Left ventricle myocardium inferior (tissue), 1 donor: ENCODE results near the gene ASXL2. TPM values are rescaled to one million over a fixed set of nuclear protein-coding genes. Genes with fewer than 3 reads are reported as not detected.

Experiments used
- DNase-seq: peaks from one replicate; pipeline ENCODE4 v3.0.0-alpha.2; 2020
- H3K27ac ChIP-seq: fragments of 200-600 bp; replicated peaks from 2 replicates; pipeline ENCODE4 v1.8.0; 2021
- H3K27me3 ChIP-seq: fragments of 200-600 bp; 2 replicates; pipeline ENCODE4 v1.8.0; 2021; ENCODE audit warnings: low read depth
- H3K36me3 ChIP-seq: fragments of 200-600 bp; 2 replicates; pipeline ENCODE4 v1.8.0; 2021
- H3K4me1 ChIP-seq: fragments of 200-600 bp; 2 replicates; pipeline ENCODE4 v1.8.0; 2021
- H3K4me3 ChIP-seq: fragments of 200-600 bp; 2 replicates; pipeline ENCODE4 v1.8.0; 2021; ENCODE audit warnings: mild to moderate bottlenecking, moderate library complexity
- H3K9me3 ChIP-seq: fragments of 200-600 bp; replicated peaks from 2 replicates; pipeline ENCODE4 v1.8.0; 2021
- intact Hi-C: fragments of 100-400 bp; cut with micrococcal nuclease; formaldehyde crosslinking; loops from one replicate; pipeline ENCODE4 v1.11.0; 2022
- long read RNA-seq: library from polyadenylated mRNA; unstranded; transcript quantifications from one replicate; pipeline ENCODE4 v2.0.0, GENCODE V29; 2021
- total RNA-seq: library from RNA; stranded (reverse); fragmentation: NEBNext Ultra II Directional; extraction: Animal tissue kit (Norgen Biotek cat#: 25700); gene quantifications from one replicate; pipeline ENCODE4 v1.2.1, GENCODE V29; 2021
- TF ChIP-seq, protein P1 (sequence below): fragments of 200-600 bp; IDR thresholded peaks from 2 replicates; pipeline ENCODE4 v1.8.0; 2021; ENCODE audit warnings: antibody characterized with exemption, mild to moderate bottlenecking, borderline replicate concordance
- donor health status: DM: no; HTN: yes; CAD: no; lungs with severe emphysema.

ASXL2 gene
- 19.1 TPM for total RNA-seq
- long read RNA-seq, partial matches to known transcripts, result 0 of 5 reads
- long read RNA-seq, other reads (novel, unspliced or antisense), result 5 of 5 reads

DNA sequence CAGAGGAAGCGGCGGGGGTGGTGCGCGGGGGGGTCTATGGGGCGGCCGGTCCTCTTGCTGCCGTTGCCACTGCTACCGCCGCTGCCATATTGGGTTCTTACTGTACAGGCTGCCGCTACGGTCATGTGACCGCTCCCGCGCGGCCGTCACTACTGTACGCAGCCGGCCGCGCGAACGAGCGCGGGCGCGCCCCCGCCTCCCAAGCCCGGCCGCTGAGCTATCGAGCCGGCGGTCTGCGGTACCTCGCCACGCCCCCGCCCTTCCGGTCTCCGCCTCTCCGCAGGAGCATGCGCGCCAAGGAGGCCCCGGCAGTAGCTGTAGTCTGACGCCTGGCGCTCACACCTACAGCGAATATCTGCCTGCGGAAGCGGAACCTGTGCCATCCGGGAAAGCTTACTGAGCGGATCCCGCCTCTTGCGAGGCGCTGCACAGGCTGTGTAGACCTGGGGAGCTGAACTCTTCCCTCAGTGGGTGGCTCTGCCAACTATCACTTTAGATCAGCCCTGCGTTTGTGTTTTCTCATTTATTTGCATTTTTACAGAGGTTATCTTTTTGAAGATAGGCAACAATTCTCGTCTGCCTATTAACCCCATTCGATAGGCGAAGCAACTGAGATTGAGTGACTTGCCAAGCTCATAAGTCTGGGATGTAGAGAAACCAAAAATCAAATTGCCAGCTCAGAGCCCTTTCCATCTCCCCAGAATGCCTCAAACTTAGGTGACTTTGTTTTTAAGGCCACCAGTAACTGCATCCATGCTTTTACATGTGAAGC lies at the start of gene ASXL2:
TSS of gene ASXL2 (minus strand) at position 127 of the 772 bp plus-strand sequence. CDS start 265 bp downstream, outside the sequence.
- Histone ChIP-seq H3K4me3 (peak within 1 kb of the TSS; percentile 83), H3K36me3 (peaks cover 5% of the 10 kb centered on the region), H3K27ac (peak within 1 kb of the TSS; percentile 91), H3K27me3 (peaks cover 14% of the 10 kb centered on the region), H3K9me3 (no peaks in the 10 kb centered on the region), H3K4me1 (peaks cover 29% of the 10 kb centered on the region)
- intact Hi-C loops, result no loop called here
- TF ChIP-seq, protein P1, sequence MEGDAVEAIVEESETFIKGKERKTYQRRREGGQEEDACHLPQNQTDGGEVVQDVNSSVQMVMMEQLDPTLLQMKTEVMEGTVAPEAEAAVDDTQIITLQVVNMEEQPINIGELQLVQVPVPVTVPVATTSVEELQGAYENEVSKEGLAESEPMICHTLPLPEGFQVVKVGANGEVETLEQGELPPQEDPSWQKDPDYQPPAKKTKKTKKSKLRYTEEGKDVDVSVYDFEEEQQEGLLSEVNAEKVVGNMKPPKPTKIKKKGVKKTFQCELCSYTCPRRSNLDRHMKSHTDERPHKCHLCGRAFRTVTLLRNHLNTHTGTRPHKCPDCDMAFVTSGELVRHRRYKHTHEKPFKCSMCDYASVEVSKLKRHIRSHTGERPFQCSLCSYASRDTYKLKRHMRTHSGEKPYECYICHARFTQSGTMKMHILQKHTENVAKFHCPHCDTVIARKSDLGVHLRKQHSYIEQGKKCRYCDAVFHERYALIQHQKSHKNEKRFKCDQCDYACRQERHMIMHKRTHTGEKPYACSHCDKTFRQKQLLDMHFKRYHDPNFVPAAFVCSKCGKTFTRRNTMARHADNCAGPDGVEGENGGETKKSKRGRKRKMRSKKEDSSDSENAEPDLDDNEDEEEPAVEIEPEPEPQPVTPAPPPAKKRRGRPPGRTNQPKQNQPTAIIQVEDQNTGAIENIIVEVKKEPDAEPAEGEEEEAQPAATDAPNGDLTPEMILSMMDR, result no peak
- DNase-seq, result peak; percentile 97

DNA sequence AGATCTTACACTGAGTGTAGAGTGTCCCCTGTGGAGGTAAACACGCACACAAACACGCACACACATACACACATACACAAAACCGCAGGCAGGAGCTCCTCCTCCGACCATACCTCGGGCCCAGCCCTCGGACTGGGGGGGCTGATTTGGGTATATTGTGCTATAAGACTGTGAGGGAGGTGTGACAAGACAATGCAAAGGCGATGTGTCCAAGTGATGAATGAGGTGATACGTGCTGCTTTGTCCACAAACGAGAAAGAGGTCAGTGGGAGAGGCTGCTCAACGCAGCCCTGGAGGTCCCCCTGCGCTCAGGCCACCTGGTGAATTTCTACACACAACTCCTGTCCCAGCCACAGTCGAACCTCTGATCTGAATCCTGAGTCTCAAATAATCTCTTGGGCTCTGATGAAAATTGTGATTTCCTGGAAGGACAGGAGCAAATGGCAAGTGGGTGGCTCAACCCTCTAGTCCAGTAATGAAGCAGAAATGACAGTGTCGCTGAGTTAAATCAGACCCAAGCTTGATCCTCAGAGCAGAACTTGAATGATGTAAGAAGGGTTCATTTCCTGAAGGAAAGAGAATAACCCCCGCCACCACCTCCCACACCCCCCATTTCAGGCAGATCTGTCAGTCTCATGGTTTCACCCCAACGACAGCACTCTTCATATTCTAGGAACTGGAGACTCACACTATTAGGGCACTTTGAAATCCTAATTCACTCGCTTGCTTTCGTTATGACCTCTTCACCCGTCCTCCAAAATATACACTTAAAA lies 48.9 kb upstream of the ASXL2 start:
- Histone ChIP-seq H3K4me1 (no peaks in the 10 kb centered on the region), H3K36me3 (no peaks in the 10 kb centered on the region), H3K27ac (no peak overlapping the region), H3K4me3 (no peak overlapping the region), H3K9me3 (no peaks in the 10 kb centered on the region), H3K27me3 (no peaks in the 10 kb centered on the region)
- TF ChIP-seq, protein P1, result no peak
- no peak for DNase-seq
- intact Hi-C loops, result no loop called here

DNA sequence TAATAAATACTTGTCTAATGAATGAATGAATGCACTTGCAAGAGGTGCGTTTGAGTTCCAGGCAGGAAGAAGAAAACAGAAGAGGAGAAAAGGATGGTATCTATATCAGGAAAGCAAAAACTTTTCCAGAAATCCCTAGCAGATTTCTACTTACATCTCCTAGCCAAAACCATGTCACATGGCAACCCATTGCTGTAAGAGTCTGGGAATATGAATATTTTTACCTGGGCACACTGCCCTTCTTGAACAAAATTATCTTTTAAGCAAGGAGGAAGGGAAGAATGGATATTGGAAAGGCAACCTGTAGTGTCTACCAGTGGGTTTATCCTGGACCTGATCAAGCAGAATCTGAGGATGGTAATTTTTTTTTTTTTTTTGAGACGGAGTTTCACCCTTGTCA lies 44.2 kb upstream of the ASXL2 start:
- DNase-seq, result no peak
- Histone ChIP-seq H3K4me1 (no peaks in the 10 kb centered on the region), H3K9me3 (no peaks in the 10 kb centered on the region), H3K27me3 (no peaks in the 10 kb centered on the region), H3K27ac (no peak overlapping the region), H3K4me3 (no peak overlapping the region), H3K36me3 (no peaks in the 10 kb centered on the region)
- intact Hi-C loops, result no loop called here
- TF ChIP-seq, protein P1, result no peak

DNA sequence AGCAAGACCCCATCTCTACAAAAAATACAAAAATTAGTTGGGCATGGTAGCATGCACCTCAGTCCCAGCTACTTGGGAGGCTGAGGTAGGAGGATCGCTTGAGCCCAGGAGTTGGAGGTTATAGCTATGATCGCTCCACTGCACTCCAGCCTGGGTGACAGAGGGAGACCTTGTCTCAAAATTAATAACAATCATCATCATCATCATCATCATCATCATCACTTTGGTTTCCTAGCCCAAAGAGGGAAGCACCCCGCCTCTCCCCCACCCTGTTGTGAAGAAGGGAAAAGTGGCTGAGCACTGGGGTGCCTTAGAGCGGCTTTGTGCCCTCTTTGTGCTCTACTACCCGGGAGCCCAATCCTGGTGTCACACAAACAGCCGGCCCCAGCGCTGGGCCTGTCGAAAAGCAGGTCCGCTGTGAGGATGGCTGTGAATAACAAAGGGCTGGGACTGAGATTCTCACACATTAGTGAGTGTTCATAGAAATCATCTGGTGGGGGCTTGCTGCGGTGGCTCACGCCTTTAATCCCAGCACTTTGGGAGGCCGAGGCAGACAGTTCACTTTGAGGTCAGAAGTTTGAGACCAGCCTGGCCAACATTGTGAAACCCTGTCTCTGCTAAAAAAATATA lies 42.6 kb upstream of the ASXL2 start:
- Histone ChIP-seq H3K4me1 (no peaks in the 10 kb centered on the region), H3K9me3 (no peaks in the 10 kb centered on the region), H3K27me3 (no peaks in the 10 kb centered on the region), H3K4me3 (no peak overlapping the region), H3K36me3 (no peaks in the 10 kb centered on the region), H3K27ac (no peak overlapping the region)
- TF ChIP-seq, protein P1, result no peak
- DNase-seq, result no peak
- intact Hi-C loops, result no loop called here

DNA sequence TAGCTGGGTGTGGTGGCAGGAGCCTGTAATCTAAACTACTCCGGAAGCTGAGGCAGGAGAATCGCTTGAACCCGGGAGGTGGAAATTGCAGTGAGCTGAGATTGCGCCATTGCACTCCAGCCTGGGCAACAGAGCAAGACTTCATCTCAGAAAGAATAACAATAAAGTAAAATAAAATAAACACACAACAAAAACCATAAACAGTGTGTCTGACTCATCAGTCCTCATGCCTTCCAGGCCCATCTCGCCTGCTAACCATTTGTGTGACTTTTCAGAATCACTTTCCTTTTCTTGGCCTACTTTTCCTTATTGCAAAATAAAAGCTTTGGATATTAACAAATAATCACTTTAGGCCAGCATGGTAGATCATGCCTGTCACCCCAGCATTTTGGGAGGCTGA lies 42.0 kb upstream of the ASXL2 start:
- no peaks in the 10 kb centered on the region for H3K4me1 ChIP-seq
- H3K9me3 ChIP-seq, result no peaks in the 10 kb centered on the region
- no peaks in the 10 kb centered on the region for H3K36me3 ChIP-seq
- intact Hi-C loops, result no loop called here
- DNase-seq, result no peak
- TF ChIP-seq, protein P1, result no peak
- no peaks in the 10 kb centered on the region for H3K27me3 ChIP-seq
- H3K27ac ChIP-seq, result no peak overlapping the region
- H3K4me3 ChIP-seq, result no peak overlapping the region
